Cardiac fibroblast (primary cell): Measurements from ENCODE around the gene CDKN2B.

Experiments used
- DNase-seq, 2 donors: peaks; one replicate each; pipeline versions ENCODE4 v3.0.0 to v3.0.0-alpha.2; 2010; ENCODE audit warnings: low read depth in 2 of 2
- H3K4me3 ChIP-seq, 2 donors: replicated peaks in 1 of 2; 1 replicate in 1 of 2; 2 replicates in 1 of 2; pipeline ENCODE4 v1.5.1; 2011; ENCODE audit warnings: low read depth in 2 of 2, low read length in 2 of 2, mild to moderate bottlenecking in 2 of 2, moderate library complexity in 1 of 2
- CTCF ChIP-seq: IDR thresholded peaks from one replicate; pipeline ENCODE4 v1.5.1; 2011; ENCODE audit warnings: low read depth, mild to moderate bottlenecking, low read length, inconsistent platforms

Gene CDKN2B

GRCh38 chr9:22005702-22006606 lies 3.2 kb downstream of the CDKN2B start:
- no peak for TF ChIP-seq CTCF
- DNase-seq = no peak
- peak overlapping the region; percentile 24 for H3K4me3 ChIP-seq

GRCh38 chr9:22005021-22005701 lies 3.9 kb downstream of the CDKN2B start:
- H3K4me3 ChIP-seq = peak overlapping the region in 1 of 2 donors; percentile 3
- no peak for TF ChIP-seq CTCF
- no peak for DNase-seq

- H3K4me3 ChIP-seq = no peak overlapping the region
- TF ChIP-seq CTCF = no peak
- DNase-seq = no peak
Measured at GRCh38 chr9:22002038-22002437, 7.1 kb downstream of the CDKN2B start.

GRCh38 chr9:21998026-21998425 lies 11.1 kb downstream of the CDKN2B start:
- peak in 1 of 2 donors; percentile 61 for DNase-seq
- no peak for TF ChIP-seq CTCF
- H3K4me3 ChIP-seq = no peak overlapping the region

- TF ChIP-seq CTCF = no peak
- no peak overlapping the region for H3K4me3 ChIP-seq
- DNase-seq = no peak
Measured at GRCh38 chr9:21997480-21997879, 11.6 kb downstream of the CDKN2B start.

- H3K4me3 ChIP-seq = no peak overlapping the region
- DNase-seq = no peak
- TF ChIP-seq CTCF = no peak
Measured at GRCh38 chr9:21996858-21997257, 12.2 kb downstream of the CDKN2B start.
